Midbrain (tissue), 1 donor: ENCODE data around the gene DST.

Experiments used
- DNase-seq: peaks from one replicate; lab custom pipeline; 2025; lab: John Stamatoyannopoulos, UW

The DST gene

DNA sequence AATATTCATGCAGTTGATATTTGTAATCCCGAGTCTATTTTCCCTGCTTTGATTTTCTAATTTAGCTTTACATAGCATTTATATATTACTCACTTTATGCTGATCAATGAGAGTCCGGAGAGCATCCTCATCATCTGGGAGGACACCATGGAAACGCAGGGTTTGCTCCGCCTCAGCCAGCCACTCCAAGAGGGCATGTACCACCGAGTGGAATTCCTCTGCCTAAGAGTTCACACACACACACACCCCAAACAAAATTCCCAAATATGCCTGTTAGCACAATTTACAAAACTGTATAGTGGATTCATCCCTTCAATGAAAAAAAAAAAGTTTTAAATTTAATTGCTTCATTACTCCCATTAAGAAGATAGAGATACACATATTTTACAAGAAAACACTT, 160.7 kb downstream of the DST start:
- DNase-seq: no peak

DNA sequence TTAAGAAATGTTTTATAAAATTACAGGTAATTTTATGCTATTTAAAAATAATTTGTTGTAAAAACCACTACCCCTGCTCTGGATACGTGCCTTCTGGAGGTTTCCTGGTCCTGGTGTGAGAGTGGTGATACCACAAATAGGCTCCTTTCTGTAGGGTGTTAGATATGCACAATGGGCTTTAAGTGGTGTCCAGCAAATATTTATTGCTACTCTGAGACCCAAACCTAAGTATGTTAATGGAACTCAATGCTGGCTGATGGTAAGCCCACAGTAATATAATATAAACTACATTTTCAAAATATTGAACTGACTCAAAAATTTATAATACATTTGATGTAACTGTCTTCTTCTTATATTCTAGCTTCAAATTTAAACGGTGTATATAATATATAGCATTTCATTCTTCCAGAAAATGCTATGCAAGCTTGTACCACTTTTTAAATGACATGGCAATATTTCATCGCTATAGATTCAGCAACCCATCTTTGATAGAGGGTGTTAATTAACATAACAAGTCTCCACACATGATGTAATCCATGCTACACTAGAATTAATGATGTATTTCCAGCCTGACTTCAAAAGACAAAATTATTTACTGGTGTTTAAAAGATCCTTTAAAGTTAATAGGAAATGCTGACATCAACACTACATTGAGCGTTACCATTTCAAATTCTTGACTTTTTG, 161.9 kb downstream of the DST start:
- no peak for DNase-seq

- no peak for DNase-seq
Observed at GRCh38 chr6:56480246-56480645, 162.4 kb downstream of the DST start.

GRCh38 chr6:56479381-56479780, 163.3 kb downstream of the DST start:
- no peak for DNase-seq

DNA sequence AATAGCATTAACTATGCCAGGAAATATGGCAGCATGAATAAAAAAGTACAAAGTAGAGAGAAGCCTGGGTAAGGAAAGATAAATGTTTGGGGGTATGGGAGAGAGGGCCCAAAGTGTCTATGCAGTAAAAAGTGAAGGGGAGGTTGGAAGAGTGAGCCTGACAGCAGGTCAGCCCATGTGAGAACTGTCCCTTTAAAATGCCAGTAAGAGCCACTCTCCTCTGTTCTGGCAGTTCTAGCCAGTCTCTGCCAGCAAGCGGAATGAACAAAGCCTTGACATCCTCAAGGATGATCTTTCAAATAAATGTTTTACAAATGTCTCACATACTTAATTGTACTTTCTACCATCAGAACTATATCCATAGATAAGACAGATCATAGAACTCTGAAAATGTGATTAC, 164.5 kb downstream of the DST start:
- DNase-seq: no peak

GRCh38 chr6:56477241-56477640, 165.4 kb downstream of the DST start:
- DNase-seq: peak; percentile 8

GRCh38 chr6:56475736-56476457, 166.8 kb downstream of the DST start:
- no peak for DNase-seq

- no peak for DNase-seq
Observed at GRCh38 chr6:56474532-56474931, 168.2 kb downstream of the DST start.

DNA sequence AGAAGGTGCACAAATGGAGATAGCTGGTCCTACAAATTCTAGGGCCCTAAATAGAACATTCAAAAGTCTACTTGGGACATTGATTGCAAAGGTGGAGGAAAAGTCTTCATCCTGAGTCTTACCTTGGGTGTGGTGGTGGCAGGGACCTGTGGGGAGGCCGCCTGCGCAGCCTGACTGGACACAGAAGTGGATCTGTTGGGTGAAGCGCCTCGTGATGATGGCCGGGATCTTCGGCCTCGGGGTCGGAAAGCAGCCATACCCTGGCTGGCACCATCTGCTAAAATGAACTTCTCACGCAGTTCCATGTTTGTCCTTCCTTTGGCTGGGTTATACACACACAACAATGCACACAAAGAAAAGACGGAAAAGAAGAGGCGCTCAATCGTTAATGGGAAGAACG, 179.2 kb downstream of the DST start:
- no peak for DNase-seq

DNA sequence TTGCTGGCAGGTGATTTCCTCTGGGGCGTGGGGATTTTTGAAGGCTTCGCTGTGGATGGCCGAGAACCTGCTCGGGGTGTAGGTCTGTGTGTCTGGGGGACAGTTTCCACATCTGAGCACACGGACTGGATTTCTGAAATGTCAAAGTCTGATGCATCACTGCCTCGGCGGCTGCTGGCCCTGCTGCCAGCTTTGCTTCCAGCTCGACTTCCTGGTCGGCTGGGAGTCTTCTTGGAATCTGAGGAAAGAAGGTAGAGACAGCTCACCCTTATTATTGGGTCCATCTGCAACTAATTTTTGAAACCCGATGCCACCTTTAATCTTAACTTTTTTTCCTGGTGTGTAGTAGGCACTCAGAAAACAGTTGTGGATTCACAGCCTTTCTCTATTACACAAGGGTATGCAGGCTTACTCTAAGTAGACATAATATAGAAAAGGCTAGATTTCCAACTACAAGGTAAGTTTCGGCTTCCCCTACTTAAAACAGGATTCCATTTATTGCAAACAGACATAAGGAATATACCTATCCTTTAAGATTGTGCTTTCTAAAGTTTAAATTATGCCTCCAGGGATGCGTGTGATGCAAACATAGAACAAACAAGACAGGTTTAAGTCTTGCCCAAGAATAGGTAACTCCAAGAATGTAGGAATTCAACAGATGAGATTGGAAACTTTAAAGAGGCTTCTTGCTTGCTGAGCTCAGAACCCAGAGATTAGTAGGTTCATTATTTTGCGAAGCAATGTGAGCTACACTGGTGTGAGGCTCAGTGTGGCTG, 183.5 kb downstream of the DST start:
- no peak for DNase-seq

DNA sequence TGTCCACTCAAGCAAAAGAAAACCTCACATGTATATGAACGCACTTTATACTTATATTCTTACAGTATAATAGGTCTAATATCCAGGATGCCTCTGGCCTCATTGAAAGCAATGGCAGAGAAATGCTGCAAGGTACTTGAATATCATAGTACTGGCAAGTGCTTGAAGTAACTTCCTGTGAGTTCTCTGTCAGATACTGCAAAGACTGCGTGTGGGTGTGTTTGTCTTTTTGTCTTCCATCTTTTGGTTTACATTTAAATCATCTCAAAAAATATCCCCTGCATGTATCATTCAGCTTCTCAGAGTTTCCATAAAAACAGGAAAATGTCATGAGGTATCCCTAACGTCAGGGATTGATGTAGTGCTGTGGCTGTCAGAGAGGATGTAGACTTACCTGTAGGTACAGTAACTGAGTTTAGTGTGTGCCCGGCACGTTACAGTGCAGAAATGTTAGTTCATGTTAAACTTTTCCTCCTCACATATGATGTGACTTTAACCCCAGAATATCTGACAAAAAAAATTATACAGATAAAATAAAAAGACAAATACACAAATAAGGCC, 184.3 kb downstream of the DST start:
- DNase-seq: no peak

DNA sequence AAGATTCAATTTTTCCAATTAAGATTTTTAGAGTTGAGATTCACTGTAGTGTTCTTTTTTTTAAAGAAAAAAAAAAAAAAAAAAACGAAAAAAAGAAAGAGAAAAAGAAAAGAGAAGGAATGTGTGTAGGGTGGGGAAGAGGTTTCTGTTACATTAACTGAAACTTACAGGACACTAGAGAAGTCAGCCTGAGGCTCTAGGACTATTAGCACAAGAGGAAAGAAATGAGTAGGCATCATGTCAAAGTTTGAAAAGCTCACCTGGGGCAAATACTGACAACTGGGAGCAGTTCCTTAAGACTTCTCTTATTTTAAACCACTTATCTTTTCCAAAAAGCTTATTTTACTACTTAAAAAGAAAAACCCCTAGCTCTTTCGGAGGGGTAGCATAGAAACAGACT, 185.9 kb downstream of the DST start:
- DNase-seq: no peak

GRCh38 chr6:56450882-56451739, 191.6 kb downstream of the DST start:
- peak; percentile 11 for DNase-seq

DNA sequence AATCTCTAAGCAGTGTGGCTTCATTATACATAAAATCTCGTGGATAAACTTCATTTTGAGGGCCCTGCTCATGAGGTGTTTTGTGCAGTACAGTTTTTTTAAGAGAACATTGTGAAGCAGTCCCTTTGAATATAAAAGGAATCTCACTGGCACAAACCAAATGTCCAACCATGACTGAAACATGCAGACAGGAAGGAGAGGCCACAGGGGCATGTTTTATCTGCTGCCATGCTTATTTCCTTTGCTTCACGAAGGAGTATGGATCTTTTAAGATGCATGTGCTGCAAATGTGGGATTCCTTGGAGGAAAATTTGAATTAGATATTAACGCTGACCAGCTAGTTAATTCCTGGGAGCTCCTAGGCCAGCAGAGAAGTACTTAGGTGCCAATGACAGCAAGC, 192.3 kb downstream of the DST start:
- DNase-seq: no peak

- DNase-seq: no peak
Observed at GRCh38 chr6:56448046-56448445, 194.6 kb downstream of the DST start.

DNA sequence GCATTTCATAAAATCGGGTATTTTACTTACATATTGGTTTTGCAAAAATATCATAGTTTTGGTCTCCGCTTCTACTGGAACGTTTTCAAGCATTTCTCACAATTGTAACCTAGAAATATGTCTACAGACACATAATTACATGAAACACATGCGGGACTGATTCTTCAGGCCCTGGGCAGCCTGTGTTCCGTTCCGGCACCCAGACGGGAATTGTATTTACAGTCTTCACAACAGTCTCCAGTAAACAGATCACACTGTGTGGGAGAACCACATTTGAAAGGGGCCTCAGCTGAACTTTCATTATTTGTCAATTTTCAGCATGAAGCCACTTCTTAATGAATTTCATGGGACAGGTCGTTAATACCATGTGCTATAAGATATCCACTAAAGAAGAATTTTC, 196.9 kb downstream of the DST start:
- no peak for DNase-seq

GRCh38 chr6:56444855-56445254, 197.8 kb downstream of the DST start:
- no peak for DNase-seq

- DNase-seq: no peak
Observed at GRCh38 chr6:56440551-56440981, 202.1 kb downstream of the DST start.

DNA sequence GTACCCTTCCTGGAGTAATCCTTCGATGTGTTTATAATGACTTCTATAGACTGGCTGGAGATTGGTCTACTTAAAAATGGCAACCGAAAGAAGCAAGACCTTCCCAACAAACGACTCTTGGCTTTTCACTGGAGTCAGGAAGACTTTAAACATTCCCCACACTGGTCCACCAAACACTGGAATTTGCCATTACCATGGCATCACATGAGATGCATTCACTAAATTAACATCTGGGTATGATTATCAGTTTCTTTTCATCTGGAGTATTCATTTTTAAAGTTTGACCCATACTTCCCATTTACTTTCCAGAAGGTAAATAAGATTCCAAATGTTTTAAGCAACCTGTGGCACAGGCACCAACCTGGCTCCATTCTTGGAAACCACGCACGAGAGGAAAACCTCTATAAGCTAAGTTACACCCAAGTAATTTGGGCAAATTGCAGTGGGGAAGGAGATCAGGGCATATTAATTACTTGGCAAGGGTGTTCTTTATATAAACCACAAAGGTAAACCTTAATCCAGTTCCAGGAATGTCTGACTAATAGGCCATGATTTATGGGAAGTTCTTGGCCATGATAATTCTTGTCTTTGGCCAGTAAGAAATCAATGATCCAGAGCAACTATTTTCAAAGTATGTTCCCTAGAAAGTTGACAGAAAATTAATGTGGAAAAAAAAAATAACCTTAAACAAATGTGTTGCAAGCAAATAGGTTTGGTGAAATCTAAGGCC, 205.4 kb downstream of the DST start:
- no peak for DNase-seq

GRCh38 chr6:56435754-56436153, 206.9 kb downstream of the DST start:
- DNase-seq: no peak

DNA sequence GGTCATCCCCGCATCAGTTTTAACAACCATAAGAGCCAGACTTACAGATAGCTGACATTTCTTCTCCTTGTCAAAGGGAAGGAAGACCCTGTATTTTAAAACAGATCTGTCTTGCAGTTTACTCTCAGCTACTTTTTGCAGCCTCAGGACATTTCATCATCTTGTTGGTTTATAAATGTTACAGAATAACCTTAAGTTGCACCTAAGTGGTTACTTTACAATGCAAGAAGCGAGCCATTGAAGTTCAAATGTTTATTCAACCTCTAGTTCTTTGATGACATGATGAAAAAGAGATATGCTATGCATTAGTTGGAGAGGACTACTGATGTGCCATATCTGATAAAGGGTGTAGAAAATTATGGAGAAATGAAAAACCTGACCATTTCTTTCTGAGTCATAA, 207.4 kb downstream of the DST start:
- DNase-seq: no peak
